ENCODE data around the gene BCKDK. TPM values are rescaled to one million over a fixed set of nuclear protein-coding genes. Genes with fewer than 3 reads are reported as not detected.
A peak's percentile ranks its signal among the peaks of the same experiment; 100 is the strongest.

BCKDK gene
- total and polyA plus RNA-seq, 2 of the 13 experiments (the other 11 are each of a cell fraction or from before 2014, with no cell fraction given) = 24.9 to 42.6 TPM

DNA sequence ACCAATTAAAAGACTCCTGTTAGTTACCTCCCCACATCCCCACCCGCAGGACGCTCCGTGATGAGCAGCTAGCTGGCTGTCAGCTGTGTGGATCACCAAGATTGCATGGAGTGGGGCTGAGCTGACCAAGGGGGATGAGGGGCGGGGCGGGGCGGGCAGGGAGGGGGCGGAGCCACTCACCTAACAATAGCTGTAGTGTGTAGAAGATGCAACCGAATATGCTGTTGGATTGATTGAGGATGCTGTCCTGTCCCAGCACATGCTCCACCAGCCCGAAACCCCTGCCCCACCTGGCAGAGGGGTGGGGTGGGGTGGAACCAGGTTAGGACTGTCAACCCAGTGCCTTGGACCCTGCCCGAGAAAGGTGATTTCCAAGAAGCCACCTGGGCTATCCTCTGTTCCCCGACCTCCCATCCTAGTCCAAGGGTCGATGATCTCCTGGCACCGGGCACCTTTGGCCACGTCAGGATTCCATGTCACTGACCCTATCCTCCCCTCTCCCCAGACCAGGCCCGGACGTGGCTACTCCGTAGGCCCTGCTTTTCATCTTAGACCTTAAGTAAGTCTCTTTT lies 15.0 kb upstream of the BCKDK start (continued):
- TF ChIP-seq, protein P1, sequence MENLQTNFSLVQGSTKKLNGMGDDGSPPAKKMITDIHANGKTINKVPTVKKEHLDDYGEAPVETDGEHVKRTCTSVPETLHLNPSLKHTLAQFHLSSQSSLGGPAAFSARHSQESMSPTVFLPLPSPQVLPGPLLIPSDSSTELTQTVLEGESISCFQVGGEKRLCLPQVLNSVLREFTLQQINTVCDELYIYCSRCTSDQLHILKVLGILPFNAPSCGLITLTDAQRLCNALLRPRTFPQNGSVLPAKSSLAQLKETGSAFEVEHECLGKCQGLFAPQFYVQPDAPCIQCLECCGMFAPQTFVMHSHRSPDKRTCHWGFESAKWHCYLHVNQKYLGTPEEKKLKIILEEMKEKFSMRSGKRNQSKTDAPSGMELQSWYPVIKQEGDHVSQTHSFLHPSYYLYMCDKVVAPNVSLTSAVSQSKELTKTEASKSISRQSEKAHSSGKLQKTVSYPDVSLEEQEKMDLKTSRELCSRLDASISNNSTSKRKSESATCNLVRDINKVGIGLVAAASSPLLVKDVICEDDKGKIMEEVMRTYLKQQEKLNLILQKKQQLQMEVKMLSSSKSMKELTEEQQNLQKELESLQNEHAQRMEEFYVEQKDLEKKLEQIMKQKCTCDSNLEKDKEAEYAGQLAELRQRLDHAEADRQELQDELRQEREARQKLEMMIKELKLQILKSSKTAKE (CRISPR knock-in tag; IDR thresholded peaks at IDR 0.05; ENCODE audit: borderline replicate concordance) = no peak
- TF ChIP-seq ZNF839 (CRISPR knock-in tag; IDR thresholded peaks at IDR 0.05; ENCODE audit: borderline replicate concordance) (no peak), BRCA1 (CRISPR knock-in tag; IDR thresholded peaks at IDR 0.05) (no peak), NPAS2 (CRISPR knock-in tag; IDR thresholded peaks at IDR 0.05; ENCODE audit: borderline replicate concordance) (no peak), ZNF709 (CRISPR knock-in tag; IDR thresholded peaks at IDR 0.05) (no peak), FIP1L1 (IDR thresholded peaks at IDR 0.05; ENCODE audit: borderline replicate concordance, insufficient read depth, low read depth, low read length) (no peak), KLF15 (CRISPR knock-in tag; IDR thresholded peaks at IDR 0.05; ENCODE audit: borderline replicate concordance) (no peak), ZNF790 (CRISPR knock-in tag; IDR thresholded peaks at IDR 0.05; ENCODE audit: borderline replicate concordance) (no peak), ISX (CRISPR knock-in tag; conservative IDR thresholded peaks at IDR 0.05) (no peak), ZNF468 (CRISPR knock-in tag; IDR thresholded peaks at IDR 0.05) (no peak), ATF1 (CRISPR knock-in tag; IDR thresholded peaks at IDR 0.05) (no peak), KMT2A (CRISPR knock-in tag; IDR thresholded peaks at IDR 0.05) (peak; percentile 37; the same call in 1 of the 2 replicates), ADNP (CRISPR knock-in tag; IDR thresholded peaks at IDR 0.05) (no peak), SIN3A (IDR thresholded peaks at IDR 0.05; ENCODE audit: borderline replicate concordance, low read depth, low read length) (peak; percentile 31; the same call in 1 of the 2 replicates), ZNF543 (CRISPR knock-in tag; IDR thresholded peaks at IDR 0.05) (no peak; the same call in 1 of the 2 replicates), TBL1XR1 (IDR thresholded peaks at IDR 0.05; ENCODE audit: borderline replicate concordance, low read length, partially characterized antibody) (no peak), ZNF501 (CRISPR knock-in tag; IDR thresholded peaks at IDR 0.05) (no peak), ZNF776 (CRISPR knock-in tag; IDR thresholded peaks at IDR 0.05) (no peak), KDM2A (CRISPR knock-in tag; IDR thresholded peaks at IDR 0.05; ENCODE audit: borderline replicate concordance, low read depth) (peak; percentile 20; the same call in 1 of the 2 replicates), NFE2L1 (CRISPR knock-in tag; IDR thresholded peaks at IDR 0.05; ENCODE audit: borderline replicate concordance) (no peak), ZNF34 (CRISPR knock-in tag; IDR thresholded peaks at IDR 0.05; ENCODE audit: borderline replicate concordance) (no peak), HOXA3 (CRISPR knock-in tag; IDR thresholded peaks at IDR 0.05) (peak; percentile 22; the same call in 1 of the 2 replicates), ATF7 (IDR thresholded peaks at IDR 0.05) (no peak), ATF7 (CRISPR knock-in tag; IDR thresholded peaks at IDR 0.05) (no peak), ZNF772 (CRISPR knock-in tag; IDR thresholded peaks at IDR 0.05) (no peak), ATRX (CRISPR knock-in tag; IDR thresholded peaks at IDR 0.05; ENCODE audit: borderline replicate concordance) (no peak), RFX3 (CRISPR knock-in tag; IDR thresholded peaks at IDR 0.05) (no peak), NR2F1 (CRISPR knock-in tag; IDR thresholded peaks at IDR 0.05) (no peak)
- TF ChIP-seq, protein P2, sequence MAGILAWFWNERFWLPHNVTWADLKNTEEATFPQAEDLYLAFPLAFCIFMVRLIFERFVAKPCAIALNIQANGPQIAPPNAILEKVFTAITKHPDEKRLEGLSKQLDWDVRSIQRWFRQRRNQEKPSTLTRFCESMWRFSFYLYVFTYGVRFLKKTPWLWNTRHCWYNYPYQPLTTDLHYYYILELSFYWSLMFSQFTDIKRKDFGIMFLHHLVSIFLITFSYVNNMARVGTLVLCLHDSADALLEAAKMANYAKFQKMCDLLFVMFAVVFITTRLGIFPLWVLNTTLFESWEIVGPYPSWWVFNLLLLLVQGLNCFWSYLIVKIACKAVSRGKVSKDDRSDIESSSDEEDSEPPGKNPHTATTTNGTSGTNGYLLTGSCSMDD (CRISPR knock-in tag; IDR thresholded peaks at IDR 0.05) = no peak
- TF ChIP-seq, protein P3, sequence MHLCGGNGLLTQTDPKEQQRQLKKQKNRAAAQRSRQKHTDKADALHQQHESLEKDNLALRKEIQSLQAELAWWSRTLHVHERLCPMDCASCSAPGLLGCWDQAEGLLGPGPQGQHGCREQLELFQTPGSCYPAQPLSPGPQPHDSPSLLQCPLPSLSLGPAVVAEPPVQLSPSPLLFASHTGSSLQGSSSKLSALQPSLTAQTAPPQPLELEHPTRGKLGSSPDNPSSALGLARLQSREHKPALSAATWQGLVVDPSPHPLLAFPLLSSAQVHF (CRISPR knock-in tag; IDR thresholded peaks at IDR 0.05) = no peak
